Stomach (tissue), 9 donors: Measurements from ENCODE around the gene RPS3A. TPM values are rescaled to one million over a fixed set of nuclear protein-coding genes. Genes with fewer than 3 reads are reported as not detected.

Experiments
- DNase-seq, 2 donors: peaks; one replicate each; pipeline versions ENCODE4 v3.0.0 to v3.0.0-alpha.2; 2013 to 2019
- H3K27ac ChIP-seq, 5 donors: fragments of 200-600 bp in 4 of 5; sonication (generic) in 4 of 5; one replicate each; pipeline ENCODE4 v1.5.1; 2013 to 2019; ENCODE audit warnings: mild to moderate bottlenecking in 1 of 5, moderate library complexity in 1 of 5
- H3K27me3 ChIP-seq, 3 donors: fragments of 200-600 bp; sonication (generic); one replicate each; pipeline ENCODE4 v1.5.1; 2017 to 2019; ENCODE audit warnings: mixed run types in 1 of 3
- H3K36me3 ChIP-seq, 4 donors: fragments of 200-600 bp; sonication (generic); 1 replicate in 3 of 4; 2 replicates in 1 of 4; pipeline ENCODE4 v1.5.1; 2016 to 2019
- H3K4me1 ChIP-seq, 4 donors: fragments of 200-600 bp; sonication (generic); one replicate each; pipeline ENCODE4 v1.5.1; 2016 to 2019
- H3K4me3 ChIP-seq, 4 donors: fragments of 200-600 bp; sonication (generic) in 3 of 4; one replicate each; pipeline ENCODE4 v1.5.1; 2016 to 2019; ENCODE audit warnings: mild to moderate bottlenecking in 1 of 4
- H3K9me3 ChIP-seq, 4 donors: fragments of 200-600 bp; sonication (generic); one replicate each; pipeline ENCODE4 v1.5.1; 2016 to 2019
- CTCF ChIP-seq, 7 experiments: fragments of 450-650 bp in 4 of 7; fragments of 200-600 bp in 3 of 7; sonication (generic) in 3 of 7; IDR thresholded peaks; one replicate each; pipeline ENCODE4 v1.5.1; 2016 to 2019; ENCODE audit warnings: antibody characterized with exemption in 7 of 7, control low read depth in 2 of 7, mild to moderate bottlenecking in 1 of 7
- EP300 ChIP-seq: sonication (generic); formaldehyde crosslinking; IDR thresholded peaks from one replicate; pipeline ENCODE4 v1.6.1; 2017; ENCODE audit warnings: antibody characterized with exemption
- POLR2A ChIP-seq, 4 donors: fragments of 450-650 bp; IDR thresholded peaks; one replicate each; pipeline ENCODE4 v1.6.1; 2016; ENCODE audit warnings: antibody characterized with exemption in 4 of 4, control low read depth in 2 of 4, mild to moderate bottlenecking in 1 of 4, moderate library complexity in 1 of 4
- POLR2AphosphoS5 ChIP-seq, 3 donors: sonication (generic); formaldehyde crosslinking; IDR thresholded peaks; one replicate each; pipeline ENCODE4 v1.6.1; 2016; ENCODE audit warnings: antibody characterized with exemption in 3 of 3
- WGBS, 5 donors: extraction: QIAGEN DNeasy Blood & Tissue Kit in 3 of 5; methylation state at CpG; one replicate each; pipeline versions ENCODE4 v1.1.5 to v1.1.7; 2013 to 2018; 5-methylcytosine and 5-hydroxymethylcytosine counted together
- intact Hi-C: fragments of 100-400 bp; cut with DNase I; formaldehyde crosslinking; loops from one replicate; pipeline ENCODE4 v1.15.1; 2023; ENCODE audit warnings: low total_unique reads
- polyA plus RNA-seq, 3 donors: library from polyadenylated mRNA; stranded (reverse); fragments of 200-250 nt; gene quantifications; one replicate each; pipeline ENCODE4 v1.2.3, GENCODE V29; 2013
- total RNA-seq, 5 donors: library from RNA; depleted of rRNA; stranded (reverse); fragments of >200 nt; gene quantifications; one replicate each; pipeline versions ENCODE4 v1.1.0 to v1.2.3, GENCODE V29; 2014 to 2016
- donor health status: healthy with polysubstance abuse.
- donor health status: Bipolar disorder and iron deficiency.
- donor health status: healthy.

RPS3A gene
- total and polyA plus RNA-seq, 8 donors: 1,579 to 5,449 (median 3,174) TPM

GRCh38 chr4:151104621-151105020 lies 5.2 kb downstream of the RPS3A start:
- Histone ChIP-seq H3K9me3 (no peaks in the 10 kb centered on the region), H3K36me3 (peaks cover 64 to 88% (median 83%) of the 10 kb centered on the region in 4 donors), H3K27ac (no peak overlapping the region), H3K4me3 (no peak overlapping the region), H3K27me3 (no peaks in the 10 kb centered on the region), H3K4me1 (peaks cover 15 to 40% (median 24%) of the 10 kb centered on the region in 4 donors)
- intact Hi-C loops: no loop called here
- no peak for TF ChIP-seq EP300
- no peak for TF ChIP-seq CTCF (IDR thresholded peaks at IDR 0.05)
- no peak for TF ChIP-seq POLR2AphosphoS5 (IDR thresholded peaks at IDR 0.05)
- WGBS, 5 donors: 97 to 100% (median 100%) methylated on average over 1 of the region's 1 CpG
- no peak for DNase-seq

- intact Hi-C loops: no loop called here
- 93 to 100% (median 99%) methylated on average over 5 of the region's 5 CpGs for WGBS, 5 donors
- no peak overlapping the region for H3K4me3 ChIP-seq
- peaks cover 66 to 94% (median 89%) of the 10 kb centered on the region in 4 donors for H3K36me3 ChIP-seq
- TF ChIP-seq POLR2AphosphoS5 (IDR thresholded peaks at IDR 0.05): no peak
- TF ChIP-seq CTCF (IDR thresholded peaks at IDR 0.05): no peak
- no peak for TF ChIP-seq EP300
- no peak for TF ChIP-seq POLR2A (IDR thresholded peaks at IDR 0.05)
- H3K4me1 ChIP-seq: peaks cover 12 to 37% (median 20%) of the 10 kb centered on the region in 4 donors
- no peak overlapping the region for H3K27ac ChIP-seq
- no peaks in the 10 kb centered on the region for H3K27me3 ChIP-seq
- no peak for DNase-seq
- H3K9me3 ChIP-seq: no peaks in the 10 kb centered on the region
Observed at GRCh38 chr4:151105454-151106032, 6.1 kb downstream of the RPS3A start.

- no peak overlapping the region for H3K27ac ChIP-seq
- 95 to 99% (median 96%) methylated on average over 3 of the region's 3 CpGs for WGBS, 5 donors
- no peaks in the 10 kb centered on the region for H3K27me3 ChIP-seq
- H3K4me1 ChIP-seq: peaks cover 0 to 22% (median 6%) of the 10 kb centered on the region in 4 donors
- no peak for DNase-seq
- no peak for TF ChIP-seq POLR2A (IDR thresholded peaks at IDR 0.05)
- TF ChIP-seq EP300: no peak
- no peak for TF ChIP-seq POLR2AphosphoS5 (IDR thresholded peaks at IDR 0.05)
- no peak for TF ChIP-seq CTCF (IDR thresholded peaks at IDR 0.05)
- peaks cover 56 to 99% (median 86%) of the 10 kb centered on the region in 4 donors for H3K36me3 ChIP-seq
- intact Hi-C loops: no loop called here
- no peaks in the 10 kb centered on the region for H3K9me3 ChIP-seq
- no peak overlapping the region for H3K4me3 ChIP-seq
Observed at GRCh38 chr4:151107063-151107462, 7.6 kb downstream of the RPS3A start.

- Histone ChIP-seq H3K27me3 (no peaks in the 10 kb centered on the region), H3K4me3 (no peak overlapping the region), H3K27ac (no peak overlapping the region), H3K36me3 (peaks cover 31 to 91% (median 70%) of the 10 kb centered on the region in 4 donors), H3K9me3 (no peaks in the 10 kb centered on the region), H3K4me1 (peaks cover 0 to 16% (median 7%) of the 10 kb centered on the region in 4 donors)
- TF ChIP-seq POLR2AphosphoS5 (IDR thresholded peaks at IDR 0.05): no peak
- no peak for TF ChIP-seq EP300
- no peak for TF ChIP-seq CTCF (IDR thresholded peaks at IDR 0.05)
- TF ChIP-seq POLR2A (IDR thresholded peaks at IDR 0.05): no peak
- intact Hi-C loops: no loop called here
- WGBS, 5 donors: 94 to 100% (median 100%) methylated on average over 3 of the region's 3 CpGs
- DNase-seq: no peak
Observed at GRCh38 chr4:151110236-151110635, 10.8 kb downstream of the RPS3A start.
